CD14-positive monocyte (primary cell): ENCODE data around the gene CACNA1D. TPM values are rescaled to one million over a fixed set of nuclear protein-coding genes. Genes with fewer than 3 reads are reported as not detected.

Source experiments
- DNase-seq, 3 donors: peaks; one replicate each; pipeline ENCODE4 v3.0.0-alpha.2; 2011 to 2022
- H2AFZ ChIP-seq: 2 replicates; pipeline ENCODE4 v1.6.0; 2012; ENCODE audit warnings: mild to moderate bottlenecking, low read depth, low read length, inconsistent platforms; ENCODE audit not compliant: insufficient read depth, poor library complexity, severe bottlenecking
- H3K27ac ChIP-seq, 2 donors: 1 replicate in 1 of 2; 2 replicates in 1 of 2; pipeline ENCODE4 v1.5.1; 2012 to 2013; ENCODE audit warnings: low read length in 2 of 2, control low read depth in 1 of 2, inconsistent platforms in 1 of 2, low read depth in 1 of 2, mild to moderate bottlenecking in 1 of 2
- H3K27me3 ChIP-seq, 2 donors: one replicate each; pipeline versions ENCODE4 v1.6.0 to v1.6.1; 2011 to 2013; ENCODE audit warnings: low read length in 2 of 2; ENCODE audit not compliant: control insufficient read depth in 2 of 2, insufficient read depth in 2 of 2
- H3K36me3 ChIP-seq, 2 donors: replicated peaks in 1 of 2; 1 replicate in 1 of 2; 2 replicates in 1 of 2; pipeline versions ENCODE4 v1.5.1 to v1.6.1; 2012 to 2013; ENCODE audit warnings: low read length in 2 of 2, control low read depth in 1 of 2, inconsistent platforms in 1 of 2, mild to moderate bottlenecking in 1 of 2; ENCODE audit not compliant: insufficient read depth in 2 of 2, control insufficient read depth in 1 of 2
- H3K4me1 ChIP-seq, 2 donors: 1 replicate in 1 of 2; 2 replicates in 1 of 2; pipeline versions ENCODE4 v1.5.1 to v1.6.1; 2012 to 2013; ENCODE audit warnings: low read length in 2 of 2, control low read depth in 1 of 2, inconsistent platforms in 1 of 2, mild to moderate bottlenecking in 1 of 2, moderate library complexity in 1 of 2; ENCODE audit not compliant: insufficient read depth in 2 of 2, control insufficient read depth in 1 of 2
- H3K4me2 ChIP-seq: replicated peaks from 2 replicates; pipeline ENCODE3; 2012; ENCODE audit warnings: low read length, moderate library complexity, mild to moderate bottlenecking; ENCODE audit not compliant: poor library complexity, severe bottlenecking; ENCODE audit errors: extremely low read depth
- H3K4me3 ChIP-seq, 3 experiments: fragments of 200-600 bp in 1 of 3; sonication (generic) in 1 of 3; replicated peaks in 1 of 3; 1 replicate in 2 of 3; 2 replicates in 1 of 3; pipeline ENCODE4 v1.5.1; 2011 to 2013; ENCODE audit warnings: low read length in 3 of 3, mild to moderate bottlenecking in 3 of 3, control low read depth in 2 of 3, low read depth in 2 of 3, inconsistent platforms in 1 of 3, moderate library complexity in 1 of 3
- H3K79me2 ChIP-seq: 2 replicates; pipeline ENCODE4 v1.6.0; 2012; ENCODE audit warnings: mild to moderate bottlenecking, control low read depth, inconsistent platforms, low read length, moderate library complexity; ENCODE audit not compliant: insufficient read depth
- H3K9ac ChIP-seq: 2 replicates; pipeline ENCODE4 v1.6.0; 2017; ENCODE audit warnings: low read length, mild to moderate bottlenecking; ENCODE audit not compliant: insufficient read depth, poor library complexity, severe bottlenecking
- H3K9me3 ChIP-seq, 2 donors: replicated peaks in 1 of 2; 1 replicate in 1 of 2; 2 replicates in 1 of 2; pipeline versions ENCODE4 v1.5.1 to v1.6.1; 2012 to 2013; ENCODE audit warnings: low read length in 2 of 2, control low read depth in 1 of 2; ENCODE audit not compliant: control insufficient read depth in 1 of 2, insufficient read depth in 1 of 2
- H4K20me1 ChIP-seq: 2 replicates; pipeline ENCODE4 v1.6.0; 2012; ENCODE audit warnings: mild to moderate bottlenecking, low read length, control low read depth, moderate library complexity; ENCODE audit not compliant: insufficient read depth
- H3K27ac Mint-ChIP-seq, 7 donors: one replicate each; pipeline ENCODE4 v1.8.0; 2020; ENCODE audit warnings: mild to moderate bottlenecking in 7 of 7, mixed read lengths in 7 of 7, moderate library complexity in 6 of 7, inconsistent platforms in 2 of 7
- H3K27me3 Mint-ChIP-seq, 3 donors: one replicate each; pipeline ENCODE4 v1.8.0; 2021 to 2022; ENCODE audit warnings: low read depth in 3 of 3, mild to moderate bottlenecking in 3 of 3, mixed read lengths in 3 of 3, moderate library complexity in 3 of 3, inconsistent platforms in 1 of 3
- H3K36me3 Mint-ChIP-seq, 2 donors: one replicate each; pipeline ENCODE4 v1.8.0; 2020; ENCODE audit warnings: mixed read lengths in 2 of 2, inconsistent platforms in 1 of 2, mild to moderate bottlenecking in 1 of 2
- H3K4me1 Mint-ChIP-seq: one replicate; pipeline ENCODE4 v1.8.0; 2020; ENCODE audit warnings: mild to moderate bottlenecking, mixed read lengths
- H3K4me3 Mint-ChIP-seq, 2 donors: one replicate each; pipeline ENCODE4 v1.8.0; 2020; ENCODE audit warnings: mild to moderate bottlenecking in 2 of 2, mixed read lengths in 2 of 2, moderate library complexity in 1 of 2
- H3K9me3 Mint-ChIP-seq, 7 donors: one replicate each; pipeline ENCODE4 v1.8.0; 2020 to 2022; ENCODE audit warnings: mixed read lengths in 7 of 7, mild to moderate bottlenecking in 6 of 7, moderate library complexity in 6 of 7, inconsistent platforms in 2 of 7
- WGBS: methylation state at CpG from one replicate; pipeline ENCODE4 v1.1.5; 2013; ENCODE audit warnings: missing lambda C conversion rate; ENCODE audit not compliant: insufficient coverage; 5-methylcytosine and 5-hydroxymethylcytosine counted together
- intact Hi-C, 2 donors: fragments of 100-400 bp; cut with micrococcal nuclease; formaldehyde crosslinking; loops; one replicate each; pipeline versions ENCODE4 v1.15.0 to v1.15.1; 2023
- polyA plus RNA-seq, 3 donors: library from polyadenylated mRNA; depleted of rRNA in 1 of 3; unstranded in 2 of 3; stranded (reverse) in 1 of 3; fragments of 300-500 nt in 2 of 3; fragments of >200 nt in 1 of 3; fragmentation: Illumina TruSeq in 2 of 3; gene quantifications; 1 replicate in 2 of 3; 2 replicates in 1 of 3; pipeline ENCODE4 v1.2.3, GENCODE V29; 2012 to 2021
- TF ChIP-seq, protein P1 (sequence below): fragments of 200-600 bp; IDR thresholded peaks from one replicate; pipeline ENCODE4 v1.8.0; 2022; ENCODE audit warnings: antibody characterized with exemption, mild to moderate bottlenecking

The CACNA1D gene
- polyA plus RNA-seq, 3 donors: 0.29 to 1.2 (median 0.98) TPM

DNA sequence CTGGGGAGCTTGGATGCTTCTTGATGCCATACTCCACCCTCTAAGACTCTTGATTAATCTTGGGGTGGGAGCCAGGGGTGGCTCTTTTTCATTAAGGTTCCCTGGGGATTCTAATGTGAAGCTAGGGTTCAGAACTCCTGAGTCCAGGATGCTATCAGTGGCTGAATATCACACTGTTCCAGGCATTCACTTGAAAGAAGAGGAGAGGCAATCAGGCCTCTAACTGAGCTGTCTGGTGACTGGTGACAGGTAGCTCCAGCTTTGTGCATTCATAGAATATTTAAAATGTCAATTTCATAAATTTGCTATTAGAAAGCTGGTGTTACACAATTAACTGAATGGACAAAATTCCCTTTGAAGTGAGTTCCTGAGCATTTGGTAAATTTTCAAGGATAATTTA lies 212.8 kb downstream of the CACNA1D start:
- Mint-ChIP-seq H3K9me3 (no peaks in the 10 kb centered on the region), H3K27ac (no peak overlapping the region), H3K4me1 (peaks cover 13% of the 10 kb centered on the region), H3K27me3 (peaks cover 7 to 14% (median 7%) of the 10 kb centered on the region in 3 donors), H3K36me3 (no peaks in the 10 kb centered on the region), H3K4me3 (no peak overlapping the region)
- DNase-seq: no peak
- Histone ChIP-seq H3K4me2 (no peak overlapping the region), H3K27ac (no peak overlapping the region), H3K4me1 (peaks cover 8 to 13% of the 10 kb centered on the region in 2 donors), H3K9me3 (no peaks in the 10 kb centered on the region), H3K79me2 (no peaks in the 10 kb centered on the region), H3K27me3 (no peaks in the 10 kb centered on the region), H3K36me3 (no peaks in the 10 kb centered on the region), H3K9ac (no peak overlapping the region), H3K4me3 (no peak overlapping the region), H4K20me1 (no peaks in the 10 kb centered on the region), H2AFZ (no peak overlapping the region)
- TF ChIP-seq, protein P1, sequence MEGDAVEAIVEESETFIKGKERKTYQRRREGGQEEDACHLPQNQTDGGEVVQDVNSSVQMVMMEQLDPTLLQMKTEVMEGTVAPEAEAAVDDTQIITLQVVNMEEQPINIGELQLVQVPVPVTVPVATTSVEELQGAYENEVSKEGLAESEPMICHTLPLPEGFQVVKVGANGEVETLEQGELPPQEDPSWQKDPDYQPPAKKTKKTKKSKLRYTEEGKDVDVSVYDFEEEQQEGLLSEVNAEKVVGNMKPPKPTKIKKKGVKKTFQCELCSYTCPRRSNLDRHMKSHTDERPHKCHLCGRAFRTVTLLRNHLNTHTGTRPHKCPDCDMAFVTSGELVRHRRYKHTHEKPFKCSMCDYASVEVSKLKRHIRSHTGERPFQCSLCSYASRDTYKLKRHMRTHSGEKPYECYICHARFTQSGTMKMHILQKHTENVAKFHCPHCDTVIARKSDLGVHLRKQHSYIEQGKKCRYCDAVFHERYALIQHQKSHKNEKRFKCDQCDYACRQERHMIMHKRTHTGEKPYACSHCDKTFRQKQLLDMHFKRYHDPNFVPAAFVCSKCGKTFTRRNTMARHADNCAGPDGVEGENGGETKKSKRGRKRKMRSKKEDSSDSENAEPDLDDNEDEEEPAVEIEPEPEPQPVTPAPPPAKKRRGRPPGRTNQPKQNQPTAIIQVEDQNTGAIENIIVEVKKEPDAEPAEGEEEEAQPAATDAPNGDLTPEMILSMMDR: no peak
- intact Hi-C loops: loop anchor here (5.0 to 10.0 kb wide), 3 partner anchors 330 to 412 kb away; no protein-coding TSS in a partner anchor

DNA sequence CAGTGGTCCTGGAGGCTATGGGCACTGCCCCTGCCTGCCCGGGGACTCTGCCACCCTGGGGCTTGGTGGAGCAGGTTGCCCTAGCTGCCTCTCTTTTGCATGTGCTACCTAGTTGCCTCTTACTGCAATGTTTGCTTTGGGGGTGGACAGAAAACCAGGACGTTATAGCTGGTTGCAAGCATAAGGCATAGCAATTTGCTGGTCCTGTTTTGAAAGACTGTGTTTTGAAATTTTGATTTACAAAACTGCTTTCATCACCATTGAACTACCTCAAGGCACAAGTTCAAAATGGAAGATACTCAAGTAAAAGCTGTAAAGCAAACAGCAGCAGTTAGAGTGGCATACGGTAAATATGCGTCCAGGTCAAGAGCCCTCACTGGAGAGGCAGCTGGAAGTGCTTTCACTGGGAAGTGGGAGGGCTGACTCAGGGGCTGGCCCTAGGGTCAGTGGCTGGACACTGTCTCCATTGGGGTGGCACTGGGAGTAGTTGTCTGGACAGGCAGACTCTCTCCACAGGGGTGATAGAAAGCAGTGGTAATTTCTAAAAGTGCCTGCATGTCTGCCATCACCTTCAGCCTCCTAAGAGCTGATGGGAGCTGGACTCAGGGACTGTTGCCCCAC lies 213.7 kb downstream of the CACNA1D start:
- Histone ChIP-seq H3K79me2 (no peaks in the 10 kb centered on the region), H3K4me2 (no peak overlapping the region), H3K36me3 (no peaks in the 10 kb centered on the region), H3K4me3 (no peak overlapping the region), H3K27ac (no peak overlapping the region), H2AFZ (no peak overlapping the region), H3K4me1 (peaks cover 8 to 13% of the 10 kb centered on the region in 2 donors), H3K9ac (no peak overlapping the region), H3K27me3 (no peaks in the 10 kb centered on the region), H4K20me1 (no peaks in the 10 kb centered on the region), H3K9me3 (no peaks in the 10 kb centered on the region)
- Mint-ChIP-seq H3K36me3 (no peaks in the 10 kb centered on the region), H3K9me3 (no peaks in the 10 kb centered on the region), H3K27ac (no peak overlapping the region), H3K4me3 (no peak overlapping the region), H3K27me3 (peaks cover 7 to 14% (median 7%) of the 10 kb centered on the region in 3 donors), H3K4me1 (peaks cover 13% of the 10 kb centered on the region)
- TF ChIP-seq, protein P1: no peak
- intact Hi-C loops: loop anchor here (5.0 to 10.0 kb wide), 3 partner anchors 331 to 413 kb away; no protein-coding TSS in a partner anchor
- no peak for DNase-seq
- WGBS: 89% methylated on average over 3 of the region's 4 CpGs
